ENCODE measurements around the gene ANO1.

DNA sequence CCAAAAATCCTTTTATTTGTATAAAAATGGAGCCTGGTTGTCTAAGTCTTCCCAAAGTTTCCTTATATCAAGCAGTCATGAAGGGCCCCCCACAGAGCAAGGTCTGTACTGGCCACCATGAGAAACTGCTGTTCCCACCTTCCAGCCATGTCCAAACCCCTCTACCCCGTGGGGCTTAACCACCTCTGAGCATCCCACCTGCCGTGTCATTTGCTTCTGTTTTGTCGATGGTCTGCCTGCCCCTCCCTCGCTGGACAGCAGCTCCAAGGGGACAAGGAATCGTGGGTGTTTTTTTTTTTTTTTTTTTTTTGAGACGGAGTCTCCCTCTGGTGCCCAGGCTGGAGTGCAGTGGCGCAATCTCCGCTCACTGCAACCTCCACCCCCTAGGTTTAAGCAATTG, 11.1 kb upstream of the ANO1 start:
- TF ChIP-seq, protein P1, sequence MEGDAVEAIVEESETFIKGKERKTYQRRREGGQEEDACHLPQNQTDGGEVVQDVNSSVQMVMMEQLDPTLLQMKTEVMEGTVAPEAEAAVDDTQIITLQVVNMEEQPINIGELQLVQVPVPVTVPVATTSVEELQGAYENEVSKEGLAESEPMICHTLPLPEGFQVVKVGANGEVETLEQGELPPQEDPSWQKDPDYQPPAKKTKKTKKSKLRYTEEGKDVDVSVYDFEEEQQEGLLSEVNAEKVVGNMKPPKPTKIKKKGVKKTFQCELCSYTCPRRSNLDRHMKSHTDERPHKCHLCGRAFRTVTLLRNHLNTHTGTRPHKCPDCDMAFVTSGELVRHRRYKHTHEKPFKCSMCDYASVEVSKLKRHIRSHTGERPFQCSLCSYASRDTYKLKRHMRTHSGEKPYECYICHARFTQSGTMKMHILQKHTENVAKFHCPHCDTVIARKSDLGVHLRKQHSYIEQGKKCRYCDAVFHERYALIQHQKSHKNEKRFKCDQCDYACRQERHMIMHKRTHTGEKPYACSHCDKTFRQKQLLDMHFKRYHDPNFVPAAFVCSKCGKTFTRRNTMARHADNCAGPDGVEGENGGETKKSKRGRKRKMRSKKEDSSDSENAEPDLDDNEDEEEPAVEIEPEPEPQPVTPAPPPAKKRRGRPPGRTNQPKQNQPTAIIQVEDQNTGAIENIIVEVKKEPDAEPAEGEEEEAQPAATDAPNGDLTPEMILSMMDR (IDR thresholded peaks at IDR 0.05), result no peak
- no peak for TF ChIP-seq EZH2 (IDR thresholded peaks at IDR 0.05; ENCODE audit: borderline replicate concordance, insufficient read depth, low read depth, low read length, poor library complexity, severe bottlenecking)

Data from B cell (primary cell).